ENCODE results near the gene PLEKHH2.

The PLEKHH2 gene

GRCh38 chr2:43812006-43812405, 174.9 kb downstream of the PLEKHH2 start:
- no peak for DNase-seq (ENCODE audit: low spot score)

DNA sequence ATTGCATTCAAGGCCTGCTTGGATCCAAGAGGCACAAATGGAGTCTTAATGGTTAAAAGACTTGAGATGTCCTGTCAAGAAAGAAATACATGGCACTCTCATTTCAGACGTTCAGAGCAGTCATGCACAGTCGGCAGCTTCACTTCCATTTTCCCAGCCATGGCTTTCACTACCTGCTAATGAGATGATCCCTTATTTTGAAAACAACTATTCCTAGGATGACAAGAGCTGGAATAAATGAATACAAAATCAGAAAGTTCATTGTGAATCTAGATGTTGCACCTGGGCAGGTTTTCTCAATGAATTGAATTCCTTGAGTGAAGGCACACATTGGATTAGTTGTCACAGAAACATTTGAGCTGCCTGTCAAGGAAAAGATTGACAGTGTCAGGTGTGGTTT, 175.9 kb downstream of the PLEKHH2 start:
- no peak for DNase-seq (ENCODE audit: low spot score)

DNA sequence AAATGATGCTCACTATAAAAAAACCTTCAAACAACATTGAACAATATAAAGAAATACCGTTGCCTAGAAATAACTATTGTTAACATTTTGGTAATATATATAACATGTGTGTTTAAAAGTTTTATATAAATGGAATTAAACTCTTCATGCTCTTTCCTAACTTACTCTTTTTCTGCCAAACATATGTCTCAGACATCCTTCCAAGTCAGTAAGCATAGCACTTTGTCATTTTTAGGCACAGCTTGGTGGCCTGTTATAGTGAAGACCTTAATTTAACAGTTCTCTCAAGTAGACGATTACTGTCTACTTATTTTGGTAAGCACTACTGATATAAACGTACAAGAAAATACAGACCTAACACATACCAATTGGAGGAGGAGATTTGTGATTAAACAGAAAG, 177.7 kb downstream of the PLEKHH2 start:
- no peak for DNase-seq (ENCODE audit: low spot score)
